ENCODE data around the gene AUTS2.

DNA sequence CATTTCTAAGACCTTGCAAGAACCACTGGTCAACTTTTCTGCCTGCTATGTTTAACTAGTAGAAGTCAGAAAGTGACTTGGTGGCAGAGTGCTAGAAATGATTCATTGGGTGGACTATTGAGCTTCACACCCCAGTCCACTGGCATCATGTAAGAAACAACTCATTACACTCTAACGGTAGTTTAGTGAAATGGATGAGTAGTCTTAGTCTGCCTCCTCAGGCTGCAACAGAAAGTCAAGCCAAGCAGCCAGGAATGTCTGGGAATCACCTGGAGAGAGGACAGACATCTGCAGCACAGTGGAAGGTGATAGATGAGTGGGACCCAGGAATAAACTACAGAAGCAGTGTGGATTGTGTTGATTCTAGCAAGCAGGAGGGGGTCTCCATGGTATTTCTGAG is 125.4 kb downstream of the AUTS2 start:
- TF ChIP-seq EZH2 (IDR thresholded peaks at IDR 0.05; ENCODE audit: low read length), result no peak
- TF ChIP-seq, protein P1, sequence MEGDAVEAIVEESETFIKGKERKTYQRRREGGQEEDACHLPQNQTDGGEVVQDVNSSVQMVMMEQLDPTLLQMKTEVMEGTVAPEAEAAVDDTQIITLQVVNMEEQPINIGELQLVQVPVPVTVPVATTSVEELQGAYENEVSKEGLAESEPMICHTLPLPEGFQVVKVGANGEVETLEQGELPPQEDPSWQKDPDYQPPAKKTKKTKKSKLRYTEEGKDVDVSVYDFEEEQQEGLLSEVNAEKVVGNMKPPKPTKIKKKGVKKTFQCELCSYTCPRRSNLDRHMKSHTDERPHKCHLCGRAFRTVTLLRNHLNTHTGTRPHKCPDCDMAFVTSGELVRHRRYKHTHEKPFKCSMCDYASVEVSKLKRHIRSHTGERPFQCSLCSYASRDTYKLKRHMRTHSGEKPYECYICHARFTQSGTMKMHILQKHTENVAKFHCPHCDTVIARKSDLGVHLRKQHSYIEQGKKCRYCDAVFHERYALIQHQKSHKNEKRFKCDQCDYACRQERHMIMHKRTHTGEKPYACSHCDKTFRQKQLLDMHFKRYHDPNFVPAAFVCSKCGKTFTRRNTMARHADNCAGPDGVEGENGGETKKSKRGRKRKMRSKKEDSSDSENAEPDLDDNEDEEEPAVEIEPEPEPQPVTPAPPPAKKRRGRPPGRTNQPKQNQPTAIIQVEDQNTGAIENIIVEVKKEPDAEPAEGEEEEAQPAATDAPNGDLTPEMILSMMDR (optimal IDR thresholded peaks at IDR 0.05 in 1 of 3, IDR thresholded peaks at IDR 0.05 in 1 of 3, conservative IDR thresholded peaks at IDR 0.05 in 1 of 3; ENCODE audit: extremely low read depth in 1 of 3, insufficient read depth in 2 of 3, low read length in 3 of 3), result peak in 1 of 3 experiments; percentile 32
